DND-41 (cell line): ENCODE measurements around the gene PRODH.

Experiments used
- EZH2 ChIP-seq: IDR thresholded peaks from 3 replicates; pipeline ENCODE4 v1.6.1; 2012; ENCODE audit warnings: borderline replicate concordance, low read depth, mild to moderate bottlenecking, moderate library complexity, low read length, inconsistent platforms; ENCODE audit not compliant: severe bottlenecking
- TF ChIP-seq, protein P1 (sequence below): IDR thresholded peaks from 2 replicates; pipeline ENCODE4 v1.5.1; 2012; ENCODE audit warnings: borderline replicate concordance, low read length, moderate library complexity, mild to moderate bottlenecking; ENCODE audit not compliant: poor library complexity, severe bottlenecking; ENCODE audit errors: extremely low read depth

DNA sequence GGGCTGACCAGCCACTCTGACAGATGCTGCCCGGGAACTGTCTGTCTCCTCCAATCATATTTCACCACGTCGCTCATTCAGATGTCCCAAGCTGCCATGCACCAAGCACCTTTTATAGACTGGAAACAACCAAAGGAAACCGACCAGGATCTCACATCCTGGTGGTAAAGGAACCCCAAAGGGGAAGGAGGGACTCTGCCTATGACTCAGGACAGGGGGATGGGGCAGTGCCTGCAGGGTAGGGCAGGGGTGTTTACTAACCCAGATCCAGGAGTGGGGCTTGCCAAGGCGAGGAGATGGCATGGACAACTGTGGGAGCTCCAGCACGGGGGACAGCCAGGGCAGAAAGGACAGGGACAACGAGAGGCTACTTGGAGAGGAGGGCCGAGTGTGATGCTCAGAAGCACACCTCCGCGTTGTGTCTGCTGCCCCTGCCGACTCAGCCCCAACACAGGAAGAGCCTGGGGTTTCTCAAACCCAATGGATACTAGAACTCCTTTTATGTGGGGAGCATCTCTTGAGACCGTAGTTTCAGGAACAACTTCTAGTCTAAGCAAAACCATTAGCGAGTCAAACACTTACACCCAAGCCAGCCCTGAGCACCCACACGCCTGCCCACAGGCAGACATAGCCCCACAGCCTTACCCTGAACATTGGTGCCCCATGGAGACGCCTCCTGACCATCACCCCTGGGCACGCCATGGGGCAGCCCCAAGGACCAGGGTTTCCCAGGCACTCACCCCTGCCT, 4.0 kb downstream of the PRODH start:
- TF ChIP-seq EZH2: no peak
- TF ChIP-seq, protein P1, sequence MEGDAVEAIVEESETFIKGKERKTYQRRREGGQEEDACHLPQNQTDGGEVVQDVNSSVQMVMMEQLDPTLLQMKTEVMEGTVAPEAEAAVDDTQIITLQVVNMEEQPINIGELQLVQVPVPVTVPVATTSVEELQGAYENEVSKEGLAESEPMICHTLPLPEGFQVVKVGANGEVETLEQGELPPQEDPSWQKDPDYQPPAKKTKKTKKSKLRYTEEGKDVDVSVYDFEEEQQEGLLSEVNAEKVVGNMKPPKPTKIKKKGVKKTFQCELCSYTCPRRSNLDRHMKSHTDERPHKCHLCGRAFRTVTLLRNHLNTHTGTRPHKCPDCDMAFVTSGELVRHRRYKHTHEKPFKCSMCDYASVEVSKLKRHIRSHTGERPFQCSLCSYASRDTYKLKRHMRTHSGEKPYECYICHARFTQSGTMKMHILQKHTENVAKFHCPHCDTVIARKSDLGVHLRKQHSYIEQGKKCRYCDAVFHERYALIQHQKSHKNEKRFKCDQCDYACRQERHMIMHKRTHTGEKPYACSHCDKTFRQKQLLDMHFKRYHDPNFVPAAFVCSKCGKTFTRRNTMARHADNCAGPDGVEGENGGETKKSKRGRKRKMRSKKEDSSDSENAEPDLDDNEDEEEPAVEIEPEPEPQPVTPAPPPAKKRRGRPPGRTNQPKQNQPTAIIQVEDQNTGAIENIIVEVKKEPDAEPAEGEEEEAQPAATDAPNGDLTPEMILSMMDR: no peak
